ENCODE measurements around the gene SCO2. TPM values are rescaled to one million over a fixed set of nuclear protein-coding genes. Genes with fewer than 3 reads are reported as not detected.

SCO2 gene
- total and polyA plus RNA-seq, 2 of the 13 experiments (the other 11 are each of a cell fraction or from before 2014, with no cell fraction given): 0.32 to 3.7 TPM

- TF ChIP-seq MTA1 (CRISPR knock-in tag; IDR thresholded peaks at IDR 0.05; ENCODE audit: borderline replicate concordance): 0 out of 2 replicates have a peak, but pooled peaks have one; percentile 29
- TF ChIP-seq POGZ (CRISPR knock-in tag; IDR thresholded peaks at IDR 0.05): 0 out of 2 replicates have a peak, but pooled peaks have one; percentile 7
- TF ChIP-seq MEIS2 (CRISPR knock-in tag; IDR thresholded peaks at IDR 0.05): peak; percentile 36; the same call in 1 of the 2 replicates
- TF ChIP-seq POLR2A (IDR thresholded peaks at IDR 0.05; ENCODE audit: insufficient read depth in 1 of 2, low read depth in 2 of 2, low read length in 2 of 2): peak in 1 of 2 experiments; percentile 43; a peak in 1 of 4 replicates
- 0 out of 2 replicates have a peak, but pooled peaks have one; percentile 6 for TF ChIP-seq MEF2D (CRISPR knock-in tag; IDR thresholded peaks at IDR 0.05)
- TF ChIP-seq TGIF2 (CRISPR knock-in tag; IDR thresholded peaks at IDR 0.05): 0 out of 2 replicates have a peak, but pooled peaks have one; percentile 39
- peak; percentile 71; the same call in 1 of the 2 replicates for TF ChIP-seq ZBTB7A (CRISPR knock-in tag; IDR thresholded peaks at IDR 0.05)
Observed at GRCh38 chr22:50568626-50569025, 43.2 kb upstream of the SCO2 start (continued).

GRCh38 chr22:50567721-50568252, 42.4 kb upstream of the SCO2 start:
- ATAC-seq (no peak), DNase-seq (ENCODE audit: low spot score) (no peak), FAIRE-seq (no peak)
- ChIA-PET POLR2A (interaction anchor here (3.2 kb wide), 1 partner anchor 14 kb away, joined by 30 read pairs; the partner anchor contains the start of gene CHKB), CTCF (ENCODE audit: low intra/inter-chr PET ratio, low total read pairs) (no interaction called here)
- Histone ChIP-seq H3K4me2 (ENCODE audit: low read depth, low read length) (no peak overlapping the region), H3K79me2 (ENCODE audit: insufficient read depth, low read length) (no peaks in the 10 kb centered on the region), H3K36me3 (replicated peaks in 1 of 2; ENCODE audit: control insufficient read depth in 1 of 2, insufficient read depth in 2 of 2, low read length in 2 of 2) (peaks cover 4% of the 10 kb centered on the region in 2 experiments; a peak in 2 of 5 replicates), H3K4me3 (replicated peaks in 1 of 3; ENCODE audit: insufficient read depth in 1 of 3, low read depth in 2 of 3, low read length in 3 of 3) (no peak overlapping the region), H3K27ac (ENCODE audit: extremely low read length, insufficient read depth, low read length) (no peak overlapping the region), H3K4me1 (ENCODE audit: insufficient read depth, low read length) (peaks cover 41% of the 10 kb centered on the region), H3K27me3 (ENCODE audit: control insufficient read depth in 1 of 2, insufficient read depth in 2 of 2, low read length in 2 of 2) (no peaks in the 10 kb centered on the region), H3K9ac (ENCODE audit: insufficient read depth, low read depth, low read length) (no peak overlapping the region), H3K9me3 (ENCODE audit: low read length) (no peaks in the 10 kb centered on the region), H2AFZ (ENCODE audit: low read length) (no peak overlapping the region), H4K20me1 (ENCODE audit: insufficient read depth, low read length) (no peaks in the 10 kb centered on the region)
- TF ChIP-seq ZNF382 (CRISPR knock-in tag; IDR thresholded peaks at IDR 0.05; ENCODE audit: borderline replicate concordance): no peak
- TF ChIP-seq PCBP2 (optimal IDR thresholded peaks at IDR 0.05; ENCODE audit: low read depth, low read length, poor library complexity, severe bottlenecking): no peak
- no peak for TF ChIP-seq HDAC6 (IDR thresholded peaks at IDR 0.05; ENCODE audit: low read depth, low read length)
- TF ChIP-seq AKAP8 (CRISPR knock-in tag; IDR thresholded peaks at IDR 0.05): no peak
- TF ChIP-seq ZNF275 (CRISPR knock-in tag; IDR thresholded peaks at IDR 0.05; ENCODE audit: borderline replicate concordance): no peak
- no peak for TF ChIP-seq RFX1 (IDR thresholded peaks at IDR 0.05)
- TF ChIP-seq ZNF513 (CRISPR knock-in tag; conservative IDR thresholded peaks at IDR 0.05): no peak
- TF ChIP-seq ZSCAN25 (CRISPR knock-in tag; IDR thresholded peaks at IDR 0.05): no peak
- TF ChIP-seq ZMYM3 (CRISPR knock-in tag; IDR thresholded peaks at IDR 0.05): no peak
- BruUV-seq (replicated peaks): no TSS peak
- intact Hi-C loops (cut with micrococcal nuclease; ENCODE audit: unreplicated experiment): no loop called here
- WGBS (ENCODE audit: low lambda C conversion rate): 87% methylated on average over 7 of the region's 7 CpGs
- in situ Hi-C loops (cut with HindIII; ENCODE audit: extremely low pct_ligation_motif_present, low pct_unique_long_range_greater_than_20kb): loop anchor here (5.0 kb wide), 1 partner anchor 35 kb away; the partner anchor contains the start of gene TYMP

All from HepG2 (cell line).